Body of pancreas (tissue), 4 donors: ENCODE measurements around the gene RING1. TPM values are rescaled to one million over a fixed set of nuclear protein-coding genes. Genes with fewer than 3 reads are reported as not detected.

ENCODE experiments used
- ATAC-seq: fragments of 150-250 bp; one replicate; pipeline ENCODE4 v1.9.1; 2016
- DNase-seq, 4 donors: peaks; one replicate each; pipeline ENCODE4 v3.0.0-alpha.2; 2019
- H3K27ac ChIP-seq, 4 donors: fragments of 200-600 bp; sonication (generic); 1 replicate in 3 of 4; 2 replicates in 1 of 4; pipeline versions ENCODE4 v1.5.1 to v1.6.1; 2016 to 2019; ENCODE audit warnings: mild to moderate bottlenecking in 1 of 4, mixed read lengths in 1 of 4, moderate library complexity in 1 of 4
- H3K27me3 ChIP-seq, 2 donors: fragments of 200-600 bp; sonication (generic); one replicate each; pipeline ENCODE4 v1.6.0; 2016; ENCODE audit warnings: mild to moderate bottlenecking in 1 of 2
- H3K36me3 ChIP-seq, 2 donors: fragments of 200-600 bp; sonication (generic); replicated peaks in 1 of 2; 2 replicates each; pipeline ENCODE4 v1.5.1; 2016; ENCODE audit warnings: low read depth in 2 of 2; ENCODE audit not compliant: insufficient read depth in 1 of 2
- H3K4me1 ChIP-seq: fragments of 200-600 bp; sonication (generic); one replicate; pipeline ENCODE4 v1.6.0; 2016
- H3K4me3 ChIP-seq, 2 donors: fragments of 200-600 bp; sonication (generic); 1 replicate in 1 of 2; 2 replicates in 1 of 2; pipeline ENCODE4 v1.5.1; 2016 to 2019
- H3K9me3 ChIP-seq, 3 donors: fragments of 200-600 bp; sonication (generic); 1 replicate in 2 of 3; 2 replicates in 1 of 3; pipeline ENCODE4 v1.5.1; 2016
- POLR2A ChIP-seq, 3 donors: fragments of 450-650 bp; IDR thresholded peaks; one replicate each; pipeline ENCODE4 v1.6.1; 2016; ENCODE audit warnings: antibody characterized with exemption in 3 of 3, mild to moderate bottlenecking in 2 of 3
- WGBS, 2 donors: methylation state at CpG; one replicate each; pipeline ENCODE4 v1.1.5; 2017; 5-methylcytosine and 5-hydroxymethylcytosine counted together
- intact Hi-C: fragments of 100-400 bp; cut with DNase I; formaldehyde crosslinking; loops from one replicate; pipeline ENCODE4 v1.15.1; 2023
- microRNA counts, 2 donors: library from miRNA; unstranded; fragments of <30 nt; microRNA quantifications; one replicate each; lab custom pipeline; 2017
- microRNA-seq, 2 donors: library from miRNA; unstranded; fragments of <30 nt; microRNA quantifications; one replicate each; pipeline ENCODE4, GENCODE V29; 2016; ENCODE audit warnings: borderline number of aligned reads in 2 of 2, borderline replicate concordance in 2 of 2
- small RNA-seq: library from RNA; depleted of rRNA; stranded (forward); fragments of <200 nt; gene quantifications from one replicate; pipeline ENCODE3, GENCODE V24; 2016
- total RNA-seq, 2 donors: library from RNA; depleted of rRNA; stranded (reverse); fragments of >200 nt; gene quantifications; one replicate each; pipeline ENCODE4 v1.1.0, GENCODE V29; 2016
- TF ChIP-seq, protein P1 (sequence below), 7 experiments: fragments of 450-650 bp in 4 of 7; fragments of 200-600 bp in 3 of 7; sonication (generic) in 3 of 7; IDR thresholded peaks; one replicate each; pipeline ENCODE4 v1.5.1; 2016 to 2019; ENCODE audit warnings: antibody characterized with exemption in 7 of 7

RING1 gene
- total RNA-seq, 2 donors from 2014 or later: 11.2 to 28.3 TPM

DNA sequence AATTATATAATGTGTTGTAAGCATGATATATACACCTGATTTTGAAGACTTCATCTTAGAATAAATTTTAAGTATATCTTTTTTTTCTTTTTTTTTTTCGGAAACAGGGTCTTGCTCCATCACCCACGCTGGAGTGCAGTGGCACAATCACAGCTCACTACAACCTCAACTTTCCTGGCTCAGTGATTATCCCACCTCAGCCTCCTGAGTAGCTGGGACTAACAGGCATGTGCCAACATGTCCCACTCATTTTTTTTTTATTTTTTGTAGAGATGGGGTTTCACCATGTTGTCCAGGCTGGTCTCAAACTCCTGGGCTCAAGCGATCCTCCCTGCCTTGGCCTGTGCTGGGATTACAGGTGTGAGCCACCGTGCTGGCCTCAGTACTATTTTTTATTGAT, 46.3 kb downstream of the RING1 start:
- Histone ChIP-seq H3K4me1 (peaks cover 12% of the 10 kb centered on the region), H3K36me3 (peaks cover 0 to 4% of the 10 kb centered on the region in 2 donors), H3K4me3 (no peak overlapping the region), H3K9me3 (no peaks in the 10 kb centered on the region), H3K27ac (no peak overlapping the region), H3K27me3 (no peaks in the 10 kb centered on the region)
- intact Hi-C loops: no loop called here
- no peak for DNase-seq
- TF ChIP-seq, protein P1, sequence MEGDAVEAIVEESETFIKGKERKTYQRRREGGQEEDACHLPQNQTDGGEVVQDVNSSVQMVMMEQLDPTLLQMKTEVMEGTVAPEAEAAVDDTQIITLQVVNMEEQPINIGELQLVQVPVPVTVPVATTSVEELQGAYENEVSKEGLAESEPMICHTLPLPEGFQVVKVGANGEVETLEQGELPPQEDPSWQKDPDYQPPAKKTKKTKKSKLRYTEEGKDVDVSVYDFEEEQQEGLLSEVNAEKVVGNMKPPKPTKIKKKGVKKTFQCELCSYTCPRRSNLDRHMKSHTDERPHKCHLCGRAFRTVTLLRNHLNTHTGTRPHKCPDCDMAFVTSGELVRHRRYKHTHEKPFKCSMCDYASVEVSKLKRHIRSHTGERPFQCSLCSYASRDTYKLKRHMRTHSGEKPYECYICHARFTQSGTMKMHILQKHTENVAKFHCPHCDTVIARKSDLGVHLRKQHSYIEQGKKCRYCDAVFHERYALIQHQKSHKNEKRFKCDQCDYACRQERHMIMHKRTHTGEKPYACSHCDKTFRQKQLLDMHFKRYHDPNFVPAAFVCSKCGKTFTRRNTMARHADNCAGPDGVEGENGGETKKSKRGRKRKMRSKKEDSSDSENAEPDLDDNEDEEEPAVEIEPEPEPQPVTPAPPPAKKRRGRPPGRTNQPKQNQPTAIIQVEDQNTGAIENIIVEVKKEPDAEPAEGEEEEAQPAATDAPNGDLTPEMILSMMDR (IDR thresholded peaks at IDR 0.05): no peak
- no peak for TF ChIP-seq POLR2A (IDR thresholded peaks at IDR 0.05)
- ATAC-seq: no peak
- 89 to 93% methylated on average over 4 of the region's 4 CpGs for WGBS, 2 donors

DNA sequence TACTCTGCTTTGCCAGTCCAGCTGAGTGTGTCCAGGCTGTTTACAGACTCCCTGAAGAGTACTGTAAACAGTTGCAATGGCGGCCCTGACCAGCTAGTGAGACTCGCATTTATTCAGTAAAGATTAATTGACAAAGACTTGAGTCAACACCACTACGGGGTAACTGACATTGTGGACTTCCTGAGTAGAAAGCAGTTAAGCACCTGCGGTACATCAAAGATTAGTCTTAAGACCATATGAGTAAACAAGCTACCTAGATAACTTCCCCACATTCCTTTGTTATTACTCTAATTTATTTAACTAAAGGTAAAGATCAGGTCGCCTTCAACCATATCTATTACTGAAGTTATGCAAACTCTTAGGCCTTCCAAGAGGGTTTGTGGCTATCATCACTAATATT, 50.7 kb downstream of the RING1 start:
- H3K27me3 ChIP-seq: no peaks in the 10 kb centered on the region
- intact Hi-C loops: no loop called here
- no peak overlapping the region for H3K4me3 ChIP-seq
- H3K27ac ChIP-seq: no peak overlapping the region
- 45 to 58% methylated on average over 3 to 5 of the region's 5 CpGs for WGBS, 2 donors
- no peak for ATAC-seq
- no peaks in the 10 kb centered on the region for H3K9me3 ChIP-seq
- H3K36me3 ChIP-seq: peaks cover 0 to 6% of the 10 kb centered on the region in 2 donors
- H3K4me1 ChIP-seq: no peaks in the 10 kb centered on the region
- TF ChIP-seq POLR2A (IDR thresholded peaks at IDR 0.05): no peak
- DNase-seq: no peak

MicroRNA genes within 50 kb of the gene (microRNA counts, 767-probe panel; counts per million panel counts)
- microRNA hsa-miR-219-1-3p (lab: Ali Mortazavi, UCI) (0 to 736 counts per million in 2 donors), microRNA hsa-miR-219-5p (lab: Ali Mortazavi, UCI) (0 to 736 counts per million in 2 donors)

Small RNA genes within 50 kb of the gene (microRNA-seq; reads per million reads assigned to microRNA genes)
- gene MIR219A1: 3.6 to 4.2 reads per million in 2 donors

Small RNA genes within 50 kb of the gene (small RNA-seq; reads per million reads assigned to genes)
- gene MIR219A1 (4.2 reads per million, percentile 85 among the genes with 10 or more reads in this experiment), gene RNY4P10 (not detected)

Other genes with a start within 250 kb of the RING1 start
- 100 to 1,000 TPM in 1 of 2 donors, 10 to 100 TPM in 1; 99.1 to 171 TPM for gene BRD2, start 239.9 kb upstream of the RING1 start, total RNA-seq
- gene HLA-DOA, start 198.9 kb upstream of the RING1 start, total RNA-seq: 10 to 100 TPM in 1 of 2 donors, 1 to 10 TPM in 1; 2.0 to 83.3 TPM
- 10 to 100 TPM; 10.5 to 81.7 TPM for gene HLA-DPA1, start 134.9 kb upstream of the RING1 start, total RNA-seq
- gene HLA-DPB1, start 132.5 kb upstream of the RING1 start, total RNA-seq: 10 to 100 TPM; 41.2 to 52.4 TPM
- gene COL11A2, start 16.0 kb upstream of the RING1 start, total RNA-seq: 1 to 10 TPM in 1 of 2 donors, under 1 TPM in 1; 0.78 to 2.3 TPM
- 10 to 100 TPM; 17.1 to 21.0 TPM for gene RXRB, start 7.8 kb upstream of the RING1 start, total RNA-seq
- 10 to 100 TPM; 57.3 to 67.9 TPM for gene SLC39A7, start 7.6 kb upstream of the RING1 start, total RNA-seq
- 10 to 100 TPM; 19.1 to 29.1 TPM for gene HSD17B8, start 3.8 kb upstream of the RING1 start, total RNA-seq
- 10 to 100 TPM; 37.1 to 40.5 TPM for gene VPS52, start 63.4 kb downstream of the RING1 start, total RNA-seq
- 1,000 to 10,000 TPM in 1 of 2 donors, 100 to 1,000 TPM in 1; 772 to 1,608 TPM for gene RPS18, start 63.6 kb downstream of the RING1 start, total RNA-seq
- 1 to 10 TPM; 3.9 to 5.6 TPM for gene B3GALT4, start 68.6 kb downstream of the RING1 start, total RNA-seq
- 10 to 100 TPM; 27.8 to 43.2 TPM for gene WDR46, start 80.7 kb downstream of the RING1 start, total RNA-seq
- gene PFDN6, start 81.1 kb downstream of the RING1 start, total RNA-seq: 10 to 100 TPM; 10.2 to 19.7 TPM
- gene RGL2, start 90.4 kb downstream of the RING1 start, total RNA-seq: 10 to 100 TPM; 31.3 to 31.9 TPM
- 100 to 1,000 TPM in 1 of 2 donors, 10 to 100 TPM in 1; 50.3 to 108 TPM for gene TAPBP, start 105.6 kb downstream of the RING1 start, total RNA-seq
- 10 to 100 TPM; 12.7 to 14.8 TPM for gene ZBTB22, start 109.2 kb downstream of the RING1 start, total RNA-seq
- 10 to 100 TPM; 20.0 to 28.0 TPM for gene DAXX, start 114.5 kb downstream of the RING1 start, total RNA-seq
- under 1 TPM in 1 of 2 donors, not detected in 1; 0.66 TPM for gene KIFC1, start 183.3 kb downstream of the RING1 start, total RNA-seq
- gene PHF1, start 202.5 kb downstream of the RING1 start, total RNA-seq: 10 to 100 TPM; 58.3 to 73.9 TPM
- 100 to 1,000 TPM in 1 of 2 donors, 10 to 100 TPM in 1; 87.7 to 126 TPM for gene CUTA, start 209.6 kb downstream of the RING1 start, total RNA-seq
- gene SYNGAP1, start 211.6 kb downstream of the RING1 start, total RNA-seq: 1 to 10 TPM; 5.4 to 5.6 TPM
- gene ZBTB9, start 246.1 kb downstream of the RING1 start, total RNA-seq: 1 to 10 TPM; 1.8 to 5.3 TPM